ENCODE measurements around the gene VTA1. TPM values are rescaled to one million over a fixed set of nuclear protein-coding genes. Genes with fewer than 3 reads are reported as not detected.

VTA1 gene
- total and polyA plus RNA-seq, 2 of the 4 experiments (the other 2 are of a cell fraction), result 60.9 to 120 TPM

- peaks cover 25% of the 10 kb centered on the region for H3K36me3 ChIP-seq (ENCODE audit: control insufficient read depth, insufficient read depth, low read length)
- H2AK9ac ChIP-seq (replicated peaks; ENCODE audit: low read depth, low read length, poor library complexity), result no peak overlapping the region
- no peak overlapping the region for H2BK15ac ChIP-seq (ENCODE audit: low read depth, low read length)
- H3K9ac ChIP-seq (ENCODE audit: low read depth, low read length), result no peak overlapping the region
- ChIA-PET POLR2A (ENCODE audit: unreplicated experiment) (no interaction called here), CTCF (no interaction called here)
- no peak for TF ChIP-seq RFX5 (IDR thresholded peaks at IDR 0.05; ENCODE audit: low read depth, low read length)
- no peak for TF ChIP-seq MAZ (IDR thresholded peaks at IDR 0.05; ENCODE audit: borderline replicate concordance, low read depth, low read length)
- no peak for TF ChIP-seq CHD1 (IDR thresholded peaks at IDR 0.05; ENCODE audit: low read depth, low read length)
- no peak for TF ChIP-seq POLR2A (IDR thresholded peaks at IDR 0.05; ENCODE audit: low read depth, low read length)
- no peak for TF ChIP-seq BHLHE40 (IDR thresholded peaks at IDR 0.05; ENCODE audit: low read depth, low read length)
- no peak for TF ChIP-seq USF2 (IDR thresholded peaks at IDR 0.05; ENCODE audit: low read depth, low read length)
- H2AFZ ChIP-seq (replicated peaks; ENCODE audit: low read length, poor library complexity), result no peak overlapping the region
- no peak overlapping the region for H3K14ac ChIP-seq (replicated peaks; ENCODE audit: low read depth, low read length)
- peaks cover 3% of the 10 kb centered on the region; the same call in 1 of the 2 replicates for H3K9me1 ChIP-seq (ENCODE audit: insufficient read depth, low read length)
- no peak overlapping the region for H2BK120ac ChIP-seq (ENCODE audit: low read depth, low read length)
- no TSS peak for BruUV-seq (replicated peaks)
- H2BK20ac ChIP-seq (ENCODE audit: low read depth, low read length), result no peak overlapping the region
- no peak overlapping the region for H3K4ac ChIP-seq (ENCODE audit: low read depth, low read length)
- no peak overlapping the region for H2BK5ac ChIP-seq (ENCODE audit: low read depth, low read length, poor library complexity, severe bottlenecking)
- peaks cover 2% of the 10 kb centered on the region; the same call in 1 of the 2 replicates for H3K9me3 ChIP-seq (ENCODE audit: control insufficient read depth, insufficient read depth, low read length)
- no peak overlapping the region for H3K23ac ChIP-seq (ENCODE audit: low read depth, low read length)
- H3K4me1 ChIP-seq (ENCODE audit: control insufficient read depth, insufficient read depth, low read length), result no peaks in the 10 kb centered on the region
- dilution Hi-C loops (cut with HindIII; ENCODE audit: low sequenced_read_pairs, unreplicated experiment) (no loop called here), intact Hi-C loops (cut with micrococcal nuclease) (no loop called here), in situ Hi-C loops (cut with MboI; ENCODE audit: low sequenced_read_pairs) (no loop called here)
- no peak overlapping the region for H3K4me3 ChIP-seq (ENCODE audit: insufficient read depth, low read depth, low read length)
- H3K27ac ChIP-seq (ENCODE audit: insufficient read depth, low read length), result no peak overlapping the region
- no peak overlapping the region for H4K8ac ChIP-seq (ENCODE audit: low read depth in 2 of 2, low read length in 2 of 2)
- H4K20me1 ChIP-seq (ENCODE audit: insufficient read depth, low read length), result no peaks in the 10 kb centered on the region
- no peak overlapping the region for H2AK5ac ChIP-seq (ENCODE audit: low read depth, low read length)
- H3K4me2 ChIP-seq (ENCODE audit: low read depth, low read length), result no peak overlapping the region
- no peak overlapping the region for H3K18ac ChIP-seq (ENCODE audit: low read depth, low read length)
- H3K27me3 ChIP-seq (ENCODE audit: control insufficient read depth, insufficient read depth, low read length), result no peaks in the 10 kb centered on the region
- peaks cover 6 to 7% of the 10 kb centered on the region in 2 experiments; a peak in 3 of 4 replicates for H3K79me1 ChIP-seq (ENCODE audit: low read depth in 1 of 2, low read length in 2 of 2)
- no peak for ATAC-seq (ENCODE audit: low read depth)
- H4K5ac ChIP-seq (ENCODE audit: low read depth, low read length), result no peak overlapping the region
- no peak overlapping the region for H3K56ac ChIP-seq (ENCODE audit: extremely low read depth, insufficient read depth, low read length)
- no peak overlapping the region for H4K91ac ChIP-seq (ENCODE audit: insufficient read depth, low read depth, low read length)
- DNase-seq, result no peak
These were observed 25.7 kb downstream of the VTA1 start for GRCh38 chr6:142172758-142173157.

Measured in IMR-90 (cell line).